ENCODE measurements around the gene SPAG17. TPM values are rescaled to one million over a fixed set of nuclear protein-coding genes. Genes with fewer than 3 reads are reported as not detected.

SPAG17 gene
- total RNA-seq, 1 experiment from 2014 or later, result not detected

DNA sequence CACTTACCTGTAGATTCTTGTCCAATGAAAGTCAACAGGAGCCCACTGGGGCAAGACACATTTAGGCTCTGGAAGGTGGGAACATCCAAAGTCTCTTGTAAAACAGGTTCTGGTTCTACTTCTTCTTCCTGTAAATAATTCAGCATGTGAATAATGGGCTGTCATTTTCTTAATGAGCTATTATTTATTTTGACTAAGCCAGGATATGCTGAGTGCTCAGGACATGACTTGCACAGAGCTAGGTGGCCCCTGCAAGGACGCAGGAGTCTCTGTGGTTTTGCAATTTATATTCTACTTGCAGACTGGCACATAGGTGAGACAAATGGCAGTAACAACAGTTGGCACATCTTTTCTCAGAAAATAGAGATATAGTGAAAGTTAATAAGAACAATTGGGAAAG lies 156.8 kb downstream of the SPAG17 start:
- Mint-ChIP-seq H3K4me3 (ENCODE audit: unreplicated experiment) (no peak overlapping the region), H3K9me3 (ENCODE audit: unreplicated experiment) (no peaks in the 10 kb centered on the region), H3K4me1 (ENCODE audit: insufficient read depth, unreplicated experiment) (no peaks in the 10 kb centered on the region), H3K27ac (ENCODE audit: low read depth, unreplicated experiment) (no peak overlapping the region), H3K36me3 (ENCODE audit: insufficient read depth, unreplicated experiment) (no peaks in the 10 kb centered on the region), H3K27me3 (ENCODE audit: insufficient read depth, unreplicated experiment) (peaks cover 33% of the 10 kb centered on the region)
- CTCF ChIA-PET, result no interaction called here
- TF ChIP-seq, protein P1, sequence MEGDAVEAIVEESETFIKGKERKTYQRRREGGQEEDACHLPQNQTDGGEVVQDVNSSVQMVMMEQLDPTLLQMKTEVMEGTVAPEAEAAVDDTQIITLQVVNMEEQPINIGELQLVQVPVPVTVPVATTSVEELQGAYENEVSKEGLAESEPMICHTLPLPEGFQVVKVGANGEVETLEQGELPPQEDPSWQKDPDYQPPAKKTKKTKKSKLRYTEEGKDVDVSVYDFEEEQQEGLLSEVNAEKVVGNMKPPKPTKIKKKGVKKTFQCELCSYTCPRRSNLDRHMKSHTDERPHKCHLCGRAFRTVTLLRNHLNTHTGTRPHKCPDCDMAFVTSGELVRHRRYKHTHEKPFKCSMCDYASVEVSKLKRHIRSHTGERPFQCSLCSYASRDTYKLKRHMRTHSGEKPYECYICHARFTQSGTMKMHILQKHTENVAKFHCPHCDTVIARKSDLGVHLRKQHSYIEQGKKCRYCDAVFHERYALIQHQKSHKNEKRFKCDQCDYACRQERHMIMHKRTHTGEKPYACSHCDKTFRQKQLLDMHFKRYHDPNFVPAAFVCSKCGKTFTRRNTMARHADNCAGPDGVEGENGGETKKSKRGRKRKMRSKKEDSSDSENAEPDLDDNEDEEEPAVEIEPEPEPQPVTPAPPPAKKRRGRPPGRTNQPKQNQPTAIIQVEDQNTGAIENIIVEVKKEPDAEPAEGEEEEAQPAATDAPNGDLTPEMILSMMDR (IDR thresholded peaks at IDR 0.05; ENCODE audit: unreplicated experiment), result no peak
- BruUV-seq (replicated peaks), result no TSS peak
- POLR2A ChIA-PET, result no interaction called here
- intact Hi-C loops (cut with micrococcal nuclease), result no loop called here
- no peak for DNase-seq (ENCODE audit: unreplicated experiment)

DNA sequence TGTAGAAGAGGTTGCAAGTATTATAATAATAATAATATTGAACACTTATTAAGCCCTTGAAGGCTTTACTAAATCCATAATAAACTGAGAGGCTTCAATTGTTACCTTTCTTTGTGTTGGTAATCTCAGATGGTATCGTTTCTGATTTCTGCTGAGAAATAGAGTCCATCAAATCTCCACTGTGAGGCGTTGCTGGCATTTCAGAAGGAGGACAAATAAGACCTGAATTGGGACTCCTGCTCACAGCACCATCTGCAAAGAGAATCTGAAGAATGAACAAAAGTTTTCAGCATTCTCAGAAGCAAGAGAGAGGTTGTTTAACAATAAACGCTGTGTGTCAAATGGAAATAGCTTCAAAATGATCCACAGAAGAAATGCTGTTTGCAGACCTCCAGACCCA lies 161.8 kb downstream of the SPAG17 start:
- TF ChIP-seq, protein P1 (IDR thresholded peaks at IDR 0.05; ENCODE audit: unreplicated experiment), result no peak
- intact Hi-C loops (cut with micrococcal nuclease), result no loop called here
- ChIA-PET CTCF (no interaction called here), POLR2A (no interaction called here)
- BruUV-seq (replicated peaks), result no TSS peak
- Mint-ChIP-seq H3K27ac (ENCODE audit: low read depth, unreplicated experiment) (no peak overlapping the region), H3K27me3 (ENCODE audit: insufficient read depth, unreplicated experiment) (peaks cover 33% of the 10 kb centered on the region), H3K9me3 (ENCODE audit: unreplicated experiment) (no peaks in the 10 kb centered on the region), H3K36me3 (ENCODE audit: insufficient read depth, unreplicated experiment) (no peaks in the 10 kb centered on the region), H3K4me3 (ENCODE audit: unreplicated experiment) (no peak overlapping the region), H3K4me1 (ENCODE audit: insufficient read depth, unreplicated experiment) (no peaks in the 10 kb centered on the region)
- DNase-seq (ENCODE audit: unreplicated experiment), result no peak

DNA sequence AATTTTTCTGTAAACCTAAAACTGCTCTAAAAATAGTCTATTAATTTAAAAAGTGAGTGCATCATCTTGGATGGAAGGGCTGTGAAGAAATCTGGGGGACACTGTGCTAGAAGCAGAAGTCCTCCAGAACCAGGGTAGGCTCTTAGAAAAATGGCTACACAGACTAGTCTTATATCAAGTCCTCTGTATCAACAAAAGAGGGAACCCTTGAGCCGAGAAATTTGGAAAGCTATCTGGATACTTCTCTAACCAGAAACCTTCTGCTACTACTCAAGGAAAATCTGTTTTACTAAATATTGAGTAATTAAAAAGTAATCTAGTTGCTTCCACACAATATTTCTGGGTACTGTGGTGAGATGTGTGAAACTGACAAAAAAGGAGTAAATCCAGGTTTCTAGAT lies 163.4 kb downstream of the SPAG17 start:
- Mint-ChIP-seq H3K4me1 (ENCODE audit: insufficient read depth, unreplicated experiment) (no peaks in the 10 kb centered on the region), H3K4me3 (ENCODE audit: unreplicated experiment) (no peak overlapping the region), H3K27ac (ENCODE audit: low read depth, unreplicated experiment) (no peak overlapping the region), H3K27me3 (ENCODE audit: insufficient read depth, unreplicated experiment) (peaks cover 33% of the 10 kb centered on the region), H3K36me3 (ENCODE audit: insufficient read depth, unreplicated experiment) (no peaks in the 10 kb centered on the region), H3K9me3 (ENCODE audit: unreplicated experiment) (no peaks in the 10 kb centered on the region)
- ChIA-PET POLR2A (no interaction called here), CTCF (no interaction called here)
- intact Hi-C loops (cut with micrococcal nuclease), result no loop called here
- DNase-seq (ENCODE audit: unreplicated experiment), result peak; percentile 4
- TF ChIP-seq, protein P1 (IDR thresholded peaks at IDR 0.05; ENCODE audit: unreplicated experiment), result no peak
- no TSS peak for BruUV-seq (replicated peaks)

GRCh38 chr1:118018060-118018459 lies 167.0 kb downstream of the SPAG17 start:
- TF ChIP-seq, protein P1 (IDR thresholded peaks at IDR 0.05; ENCODE audit: unreplicated experiment), result no peak
- CTCF ChIA-PET, result no interaction called here
- no peak for DNase-seq (ENCODE audit: unreplicated experiment)
- Mint-ChIP-seq H3K27ac (ENCODE audit: low read depth, unreplicated experiment) (no peak overlapping the region), H3K4me1 (ENCODE audit: insufficient read depth, unreplicated experiment) (no peaks in the 10 kb centered on the region), H3K4me3 (ENCODE audit: unreplicated experiment) (no peak overlapping the region), H3K9me3 (ENCODE audit: unreplicated experiment) (no peaks in the 10 kb centered on the region), H3K36me3 (ENCODE audit: insufficient read depth, unreplicated experiment) (no peaks in the 10 kb centered on the region), H3K27me3 (ENCODE audit: insufficient read depth, unreplicated experiment) (no peaks in the 10 kb centered on the region)
- intact Hi-C loops (cut with micrococcal nuclease), result no loop called here
- POLR2A ChIA-PET, result no interaction called here
- no TSS peak for BruUV-seq (replicated peaks)

Measured in MCF 10A (cell line).